HepG2 (cell line): ENCODE measurements around the gene ADAMTS20. TPM values are rescaled to one million over a fixed set of nuclear protein-coding genes. Genes with fewer than 3 reads are reported as not detected.
A peak's percentile ranks its signal among the peaks of the same experiment; 100 is the strongest.

Experiments
- ATAC-seq: fragments of 200-7000 bp; cut with Tn5 transposase; 3 replicates; pipeline ENCODE4 v1.9.1; 2020; ENCODE audit warnings: mild to moderate bottlenecking, moderate library complexity
- BruUV-seq: library from RNA; stranded (reverse); fragments of 400-500 nt; replicated peaks from 2 replicates; lab custom pipeline; 2021; lab: Mats Ljungman, UMichigan
- CTCF ChIA-PET: fragments of 300-600 bp; formaldehyde crosslinking; extraction: SDS; loops from one replicate; lab custom pipeline; 2021; ENCODE audit warnings: low total read pairs, inconsistent platforms, low intra/inter-chr PET ratio; lab: Yijun Ruan, JAX
- POLR2A ChIA-PET: fragments of 350-600 bp; sonication (Branson Sonifier 250); formaldehyde crosslinking; loops from one replicate; lab custom pipeline; 2020; ENCODE audit warnings: antibody characterized with exemption, inconsistent platforms; lab: Yijun Ruan, JAX
- DNase-seq: peaks from one replicate; pipeline ENCODE4 v3.0.0-alpha.2; 2015; ENCODE audit warnings: low spot score
- FAIRE-seq: peaks from 3 replicates; lab custom pipeline; 2011; peaks lifted over from hg19 to GRCh38; lab: Jason Lieb, UNC
- H2AFZ ChIP-seq: one replicate; pipeline ENCODE4 v1.6.1; 2011; ENCODE audit warnings: low read length, inconsistent platforms
- H3K27ac ChIP-seq: fragments of 300-600 bp; 3 replicates; pipeline ENCODE4 v1.8.0; 2011; ENCODE audit warnings: mixed run types, mild to moderate bottlenecking, mixed read lengths, low read length, inconsistent platforms; ENCODE audit not compliant: insufficient read depth; ENCODE audit errors: extremely low read length
- H3K27me3 ChIP-seq, 2 experiments: fragments of 200-600 bp in 1 of 2; 2 replicates in 1 of 2; 3 replicates in 1 of 2; pipeline versions ENCODE4 v1.6.0 to v1.8.0; 2011; ENCODE audit warnings: low read length in 2 of 2, mild to moderate bottlenecking in 2 of 2, moderate library complexity in 2 of 2, inconsistent platforms in 1 of 2; ENCODE audit not compliant: insufficient read depth in 2 of 2, control insufficient read depth in 1 of 2
- H3K36me3 ChIP-seq, 2 experiments: fragments of 200-600 bp in 1 of 2; replicated peaks in 1 of 2; 2 replicates in 1 of 2; 3 replicates in 1 of 2; pipeline versions ENCODE4 v1.5.1 to v1.8.0; 2011; ENCODE audit warnings: low read length in 2 of 2, inconsistent platforms in 1 of 2; ENCODE audit not compliant: insufficient read depth in 2 of 2, control insufficient read depth in 1 of 2
- H3K4me1 ChIP-seq: 2 replicates; pipeline ENCODE4 v1.5.1; 2012; ENCODE audit warnings: low read length, inconsistent platforms; ENCODE audit not compliant: insufficient read depth
- H3K4me2 ChIP-seq: 2 replicates; pipeline ENCODE4 v1.6.0; 2011; ENCODE audit warnings: low read depth, low read length, inconsistent platforms
- H3K4me3 ChIP-seq, 3 experiments: fragments of 200-600 bp in 1 of 3; sonication (generic), shearing (Covaris generic) in 1 of 3; replicated peaks in 1 of 3; 2 replicates each; pipeline ENCODE4 v1.5.1; 2011 to 2016; ENCODE audit warnings: low read length in 3 of 3, inconsistent platforms in 2 of 3, low read depth in 2 of 3, mild to moderate bottlenecking in 2 of 3, control low read depth in 1 of 3, mixed read lengths in 1 of 3; ENCODE audit not compliant: insufficient read depth in 1 of 3
- H3K79me2 ChIP-seq: one replicate; pipeline ENCODE4 v1.6.1; 2011; ENCODE audit warnings: low read length, inconsistent platforms; ENCODE audit not compliant: insufficient read depth
- H3K9ac ChIP-seq: 2 replicates; pipeline ENCODE4 v1.6.0; 2011; ENCODE audit warnings: mild to moderate bottlenecking, low read depth, low read length, inconsistent platforms; ENCODE audit not compliant: insufficient read depth
- H3K9me3 ChIP-seq: 2 replicates; pipeline ENCODE4 v1.5.1; 2012; ENCODE audit warnings: mild to moderate bottlenecking, low read length
- H4K20me1 ChIP-seq: 2 replicates; pipeline ENCODE4 v1.6.0; 2011; ENCODE audit warnings: inconsistent platforms, mild to moderate bottlenecking, low read length, moderate library complexity; ENCODE audit not compliant: insufficient read depth
- BORCS8-MEF2B ChIP-seq: sonication (generic); formaldehyde crosslinking; IDR thresholded peaks from 2 replicates; pipeline ENCODE4 v1.8.0; 2022; ENCODE audit warnings: mild to moderate bottlenecking, missing genetic modification reagents
- MAFF ChIP-seq: IDR thresholded peaks from 2 replicates; pipeline ENCODE4 v1.6.1; 2011; ENCODE audit warnings: low read depth, low read length, improper control_type of control experiment
- MAFK ChIP-seq, 2 experiments: IDR thresholded peaks in 1 of 2; conservative IDR thresholded peaks in 1 of 2; 2 replicates each; pipeline ENCODE4 v1.6.1; 2011; ENCODE audit warnings: improper control_type of control experiment in 2 of 2, low read length in 2 of 2
- NPAS2 ChIP-seq: sonication (generic); formaldehyde crosslinking; IDR thresholded peaks from 2 replicates; pipeline ENCODE4 v1.8.0; 2022; ENCODE audit warnings: mild to moderate bottlenecking, missing genetic modification reagents, borderline replicate concordance
- NR2C2 ChIP-seq: sonication (generic); formaldehyde crosslinking; IDR thresholded peaks from 2 replicates; pipeline ENCODE4 v1.4.0; 2020; ENCODE audit warnings: missing genetic modification reagents, mild to moderate bottlenecking, moderate library complexity, borderline replicate concordance
- SMYD3 ChIP-seq: sonication (generic); formaldehyde crosslinking; IDR thresholded peaks from 2 replicates; pipeline ENCODE4 v1.8.1; 2023; ENCODE audit warnings: mild to moderate bottlenecking, missing genetic modification reagents
- SRY ChIP-seq: sonication (generic); formaldehyde crosslinking; IDR thresholded peaks from 2 replicates; pipeline ENCODE4 v1.8.0; 2022; ENCODE audit warnings: mild to moderate bottlenecking, missing genetic modification reagents
- ZNF549 ChIP-seq: sonication (generic); formaldehyde crosslinking; IDR thresholded peaks from 2 replicates; pipeline ENCODE4 v1.5.0; 2020; ENCODE audit warnings: missing genetic modification reagents
- WGBS: methylation state at CpG from one replicate; pipeline ENCODE4 v1.1.6; 2017; ENCODE audit warnings: low lambda C conversion rate; 5-methylcytosine and 5-hydroxymethylcytosine counted together
- in situ Hi-C: cut with HindIII; loops from 2 replicates; pipeline ENCODE4 v1.10.0; 2017; ENCODE audit warnings: low pct_unique_long_range_greater_than_20kb; ENCODE audit not compliant: extremely low pct_ligation_motif_present
- intact Hi-C: fragments of 100-400 bp; cut with micrococcal nuclease; formaldehyde crosslinking; loops from one replicate; pipeline ENCODE4 v1.10.0; 2022; ENCODE audit not compliant: unreplicated experiment
- polyA plus RNA-seq, 8 experiments: library from polyadenylated mRNA; depleted of rRNA in 3 of 8; stranded (reverse) in 7 of 8; unstranded in 1 of 8; fragments of >200 nt; fragmentation: Illumina TruSeq in 4 of 8; extraction: Trizol in 4 of 8; gene quantifications; 2 replicates each; pipeline versions ENCODE4 v1.2.1 to v1.2.3, GENCODE V29; 2011 to 2016; ENCODE audit warnings: low read depth in 4 of 8, missing spikeins in 1 of 8, mixed read lengths in 1 of 8; ENCODE audit not compliant: insufficient read depth in 1 of 8
- total RNA-seq, 5 experiments: library from RNA; depleted of rRNA; stranded (reverse); fragments of >200 nt; fragmentation: Illumina TruSeq; extraction: Trizol; gene quantifications; 2 replicates each; pipeline ENCODE4 v1.2.3, GENCODE V29; 2016; ENCODE audit warnings: low read depth in 1 of 5
- TF ChIP-seq, protein P1 (sequence below): sonication (generic); formaldehyde crosslinking; conservative IDR thresholded peaks from 2 replicates; pipeline ENCODE4 v1.4.0; 2020; ENCODE audit warnings: missing genetic modification reagents

ADAMTS20 gene
- total and polyA plus RNA-seq, 2 of the 13 experiments (the other 11 are each of a cell fraction or from before 2014, with no cell fraction given), result not detected

DNA sequence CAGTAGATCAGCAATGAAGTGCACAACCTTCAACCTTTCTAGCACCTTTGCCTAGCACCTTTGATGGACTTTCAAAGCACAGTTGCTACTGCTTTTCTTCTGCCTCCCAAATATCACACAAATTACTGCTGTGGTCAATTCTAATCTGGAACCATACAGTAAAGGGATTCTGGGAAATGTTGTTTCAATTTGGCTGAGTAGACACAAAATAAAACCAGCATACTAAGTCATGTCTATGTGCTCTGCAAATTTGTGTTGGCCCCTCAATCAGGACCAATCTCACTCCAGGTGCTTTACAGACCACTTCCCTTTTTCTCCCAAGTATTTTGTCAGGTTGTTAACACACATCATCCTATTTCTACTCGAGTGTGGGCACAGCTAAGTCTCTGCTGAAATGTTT lies 38.3 kb upstream of the ADAMTS20 start:
- H3K9me3 ChIP-seq, result no peaks in the 10 kb centered on the region
- H3K79me2 ChIP-seq, result no peaks in the 10 kb centered on the region
- H3K27ac ChIP-seq, result no peak overlapping the region
- H3K4me3 ChIP-seq, result no peak overlapping the region
- no peak for DNase-seq
- TF ChIP-seq MAFF (peak; percentile 35; the same call in 1 of the 2 replicates), MAFK (conservative IDR thresholded peaks at IDR 0.05 in 1 of 2, IDR thresholded peaks at IDR 0.05 in 1 of 2; ENCODE audit: low read length in 2 of 2) (peak in 1 of 2 experiments; percentile 63; a peak in 3 of 4 replicates), SMYD3 (CRISPR knock-in tag) (no peak), ZNF549 (CRISPR knock-in tag) (no peak), BORCS8-MEF2B (no peak), NR2C2 (CRISPR knock-in tag) (no peak), NPAS2 (no peak), SRY (CRISPR knock-in tag) (no peak)
- TF ChIP-seq, protein P1, sequence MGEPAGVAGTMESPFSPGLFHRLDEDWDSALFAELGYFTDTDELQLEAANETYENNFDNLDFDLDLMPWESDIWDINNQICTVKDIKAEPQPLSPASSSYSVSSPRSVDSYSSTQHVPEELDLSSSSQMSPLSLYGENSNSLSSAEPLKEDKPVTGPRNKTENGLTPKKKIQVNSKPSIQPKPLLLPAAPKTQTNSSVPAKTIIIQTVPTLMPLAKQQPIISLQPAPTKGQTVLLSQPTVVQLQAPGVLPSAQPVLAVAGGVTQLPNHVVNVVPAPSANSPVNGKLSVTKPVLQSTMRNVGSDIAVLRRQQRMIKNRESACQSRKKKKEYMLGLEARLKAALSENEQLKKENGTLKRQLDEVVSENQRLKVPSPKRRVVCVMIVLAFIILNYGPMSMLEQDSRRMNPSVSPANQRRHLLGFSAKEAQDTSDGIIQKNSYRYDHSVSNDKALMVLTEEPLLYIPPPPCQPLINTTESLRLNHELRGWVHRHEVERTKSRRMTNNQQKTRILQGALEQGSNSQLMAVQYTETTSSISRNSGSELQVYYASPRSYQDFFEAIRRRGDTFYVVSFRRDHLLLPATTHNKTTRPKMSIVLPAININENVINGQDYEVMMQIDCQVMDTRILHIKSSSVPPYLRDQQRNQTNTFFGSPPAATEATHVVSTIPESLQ (CRISPR knock-in tag), result no peak
- H4K20me1 ChIP-seq, result no peaks in the 10 kb centered on the region
- CTCF ChIA-PET, result no interaction called here
- no TSS peak for BruUV-seq
- POLR2A ChIA-PET, result no interaction called here
- 0% methylated on average over 1 of the region's 1 CpG for WGBS
- no peak for ATAC-seq
- in situ Hi-C loops (no loop called here), intact Hi-C loops (no loop called here)
- H2AFZ ChIP-seq, result no peak overlapping the region
- no peak overlapping the region for H3K9ac ChIP-seq
- no peaks in the 10 kb centered on the region for H3K4me1 ChIP-seq
- FAIRE-seq, result no peak
- H3K27me3 ChIP-seq, result no peaks in the 10 kb centered on the region
- H3K36me3 ChIP-seq, result no peaks in the 10 kb centered on the region
- no peak overlapping the region for H3K4me2 ChIP-seq
